ENCODE measurements around the gene GDPD4.

- TF ChIP-seq POLR2A (IDR thresholded peaks at IDR 0.05; ENCODE audit: borderline replicate concordance, extremely low read depth, insufficient read depth, insufficient read length) (no peak), CTCF (IDR thresholded peaks at IDR 0.05 in 2 of 3, conservative IDR thresholded peaks at IDR 0.05 in 1 of 3; ENCODE audit: borderline replicate concordance in 1 of 3, insufficient read depth in 1 of 3, low read depth in 2 of 3, low read length in 2 of 3) (no peak), EZH2phosphoT487 (IDR thresholded peaks at IDR 0.05; ENCODE audit: borderline replicate concordance) (no peak), CEBPB (IDR thresholded peaks at IDR 0.05; ENCODE audit: low read depth) (no peak), JUND (IDR thresholded peaks at IDR 0.05) (no peak), SIN3A (IDR thresholded peaks at IDR 0.05; ENCODE audit: low read depth) (no peak), ZFX (IDR thresholded peaks at IDR 0.05) (no peak), YY1 (IDR thresholded peaks at IDR 0.05; ENCODE audit: extremely low read depth, insufficient replicate concordance, low read depth, low read length) (no peak), EZH2 (IDR thresholded peaks at IDR 0.05) (no peak), CBX3 (IDR thresholded peaks at IDR 0.05; ENCODE audit: low read depth) (no peak), POLR2AphosphoS5 (IDR thresholded peaks at IDR 0.05; ENCODE audit: low read depth, low read length) (no peak), MAX (IDR thresholded peaks at IDR 0.05) (no peak)
These were observed 10.2 kb upstream of the GDPD4 start for GRCh38 chr11:77311701-77312100.
